LNCaP clone FGC (cell line): ENCODE results near the gene CXXC5.

Experiments
- DNase-seq: peaks from one replicate; pipeline ENCODE4 v3.0.0-alpha.2; 2011; ENCODE audit warnings: low read depth
- H3K4me3 ChIP-seq: 2 replicates; pipeline ENCODE4 v1.5.1; 2011; ENCODE audit warnings: mild to moderate bottlenecking, low read depth, low read length, control low read depth
- CTCF ChIP-seq: IDR thresholded peaks from 2 replicates; pipeline ENCODE4 v1.5.1; 2012; ENCODE audit warnings: mild to moderate bottlenecking; ENCODE audit not compliant: control insufficient read depth, insufficient read depth; ENCODE audit errors: extremely low read depth

CXXC5 gene

DNA sequence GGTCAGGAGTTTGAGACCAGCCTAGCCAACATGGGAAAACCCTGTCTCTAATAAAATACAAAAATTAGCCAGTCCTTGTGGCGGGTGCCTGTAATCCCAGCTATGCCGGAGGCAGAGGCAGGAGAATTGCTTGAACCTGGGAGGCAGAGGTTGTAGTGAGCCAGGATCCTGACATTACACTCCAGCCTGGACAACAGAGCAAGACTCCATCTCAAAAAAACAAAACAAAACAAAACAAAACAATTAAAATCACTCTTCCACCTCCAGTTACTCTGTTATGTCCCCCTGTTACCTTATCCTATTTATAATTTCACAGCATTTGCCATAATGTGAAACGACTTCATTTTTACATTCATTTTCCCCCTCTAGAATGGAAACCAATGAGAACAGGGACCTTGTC is 54.4 kb downstream of the CXXC5 start:
- H3K4me3 ChIP-seq = no peak overlapping the region
- TF ChIP-seq CTCF = no peak

DNA sequence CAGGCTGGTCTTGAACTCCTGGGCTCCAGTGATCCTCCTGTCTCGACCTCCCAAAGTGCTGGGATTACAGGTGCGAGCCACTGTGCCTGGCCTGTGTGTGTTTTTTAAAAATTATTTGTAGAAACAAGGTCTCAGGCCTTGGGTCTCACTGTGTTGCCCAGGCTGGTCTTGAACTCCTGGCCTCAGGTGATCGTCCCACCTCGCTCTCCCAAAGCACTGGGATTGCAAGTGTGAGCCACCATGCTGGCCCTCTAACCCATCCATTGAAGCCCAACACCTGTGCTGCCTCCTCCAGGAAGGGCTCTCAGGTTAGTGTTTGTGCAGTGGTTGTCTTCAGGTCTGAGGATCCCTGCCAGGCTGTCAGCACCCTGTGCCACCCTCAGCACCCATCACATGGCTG is 56.6 kb downstream of the CXXC5 start:
- TF ChIP-seq CTCF = no peak
- no peak for DNase-seq
- H3K4me3 ChIP-seq = no peak overlapping the region

More for the DNA sequence above, 54.4 kb downstream of the CXXC5 start:
- DNase-seq = no peak

DNA sequence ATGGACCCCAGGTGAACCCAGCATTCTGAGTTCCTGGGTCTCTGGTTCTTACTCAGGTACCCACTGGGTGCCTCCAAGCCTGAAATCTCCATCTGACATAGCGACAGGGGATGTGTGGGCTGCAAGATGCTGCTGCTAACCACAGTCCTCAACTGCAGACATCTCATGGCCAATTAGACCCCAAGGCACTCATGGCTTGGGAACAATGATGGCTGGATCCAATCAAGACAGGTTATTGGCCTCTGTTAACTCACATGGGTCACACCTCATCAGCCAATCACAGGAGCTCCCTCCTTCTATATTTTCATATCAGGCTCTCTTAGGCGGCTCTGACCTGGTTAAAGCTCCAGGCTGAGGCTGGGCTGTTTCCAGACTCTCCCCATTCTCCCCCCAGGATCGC is 57.0 kb downstream of the CXXC5 start:
- DNase-seq = no peak
- H3K4me3 ChIP-seq = no peak overlapping the region
- TF ChIP-seq CTCF = no peak

DNA sequence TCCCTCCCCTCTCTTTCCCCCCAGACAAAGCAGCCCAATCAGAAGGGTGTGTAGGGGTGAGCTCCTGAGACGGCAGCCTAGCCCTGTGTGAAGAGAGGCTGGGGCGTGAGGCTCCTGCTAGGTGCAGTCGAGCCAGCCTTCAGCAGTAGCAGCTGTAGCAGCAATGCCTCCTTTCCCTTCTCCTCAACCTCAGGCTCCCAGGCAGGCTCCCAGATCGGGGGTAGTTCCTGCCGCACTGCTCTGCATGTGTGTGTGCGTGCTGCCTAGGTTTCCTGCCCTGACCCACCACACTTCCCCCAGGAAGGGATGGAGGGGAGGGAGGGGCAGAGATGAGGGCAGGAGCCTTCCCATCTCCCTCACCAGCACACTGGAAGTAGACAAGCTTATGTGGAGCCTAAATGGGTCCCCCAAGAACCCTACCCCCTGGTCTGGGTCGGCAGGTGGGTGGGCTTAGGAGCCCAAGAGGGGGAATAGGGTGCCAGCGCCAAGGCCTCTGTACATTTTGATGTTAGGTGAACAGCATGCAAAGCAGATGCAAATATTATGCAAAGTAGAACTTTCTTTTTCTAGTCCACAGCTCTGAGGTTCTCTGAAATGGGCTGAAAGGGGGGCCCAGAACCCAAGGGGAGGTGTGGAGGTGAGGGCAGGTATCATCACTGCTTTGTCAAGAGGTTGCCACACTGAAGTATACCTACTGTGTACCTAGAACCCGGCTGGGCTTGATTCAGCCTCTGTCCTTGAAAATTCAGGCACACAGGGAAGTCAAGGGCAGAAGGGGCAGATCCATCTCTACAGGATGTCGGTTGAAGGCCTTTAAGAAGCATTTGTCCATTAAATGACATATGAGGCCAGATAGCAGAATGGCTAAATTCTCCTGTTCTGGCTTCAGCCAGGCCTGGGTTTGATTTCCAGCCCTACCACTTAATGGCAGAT is 57.8 kb downstream of the CXXC5 start:
- no peak for DNase-seq
- no peak overlapping the region for H3K4me3 ChIP-seq
- TF ChIP-seq CTCF = no peak

DNA sequence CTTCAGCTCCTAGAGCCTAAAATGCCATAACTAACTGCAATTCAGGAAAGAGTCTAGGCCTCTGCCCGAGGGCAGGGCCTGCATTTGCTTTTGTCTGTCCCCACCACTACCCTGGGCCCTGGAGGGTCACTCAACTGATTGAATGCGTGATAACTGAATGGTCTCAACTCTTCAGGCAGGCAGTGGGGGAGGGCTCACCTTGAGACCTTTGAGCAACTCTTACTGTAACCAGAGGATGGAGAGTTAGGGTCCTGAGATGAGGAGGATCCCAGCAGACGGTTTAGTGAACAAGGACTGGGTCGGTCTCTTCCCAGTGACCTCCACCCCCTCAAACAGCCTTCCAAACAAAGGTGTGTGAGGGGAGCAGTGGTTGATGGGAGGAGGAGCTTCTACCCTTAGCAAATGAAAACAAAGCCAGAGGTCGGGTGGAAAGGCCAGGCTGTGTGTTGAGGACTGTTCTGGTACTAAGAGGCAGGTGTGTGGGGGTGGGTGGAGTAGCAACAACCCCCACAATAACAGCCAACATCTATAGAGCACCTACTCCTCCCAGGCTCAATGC is 59.4 kb downstream of the CXXC5 start:
- H3K4me3 ChIP-seq = no peak overlapping the region
- no peak for DNase-seq
- no peak for TF ChIP-seq CTCF

- TF ChIP-seq CTCF = no peak
- DNase-seq = no peak
- H3K4me3 ChIP-seq = no peak overlapping the region
Measured at GRCh38 chr5:139708434-139708861, 60.3 kb downstream of the CXXC5 start.
